Skeletal muscle cell (primary cell): ENCODE measurements around the gene FRMD4A.
"Not testable (repeated sequence)": the region's sequence is repeated elsewhere in the genome, so short reads cannot be mapped to it uniquely, and the experiment has no call there.

Source experiments
- DNase-seq: peaks from one replicate; pipeline ENCODE4 v3.0.0-alpha.2; 2010; ENCODE audit warnings: low read depth
- H3K4me3 ChIP-seq: 2 replicates; pipeline ENCODE4 v1.5.1; 2011; ENCODE audit warnings: low read depth, mild to moderate bottlenecking, control low read depth, low read length, moderate library complexity

Gene FRMD4A

GRCh38 chr10:13950543-13950939 lies 380.2 kb downstream of the FRMD4A start:
- DNase-seq = no peak
- H3K4me3 ChIP-seq = no peak overlapping the region

GRCh38 chr10:13949844-13950542 lies 380.7 kb downstream of the FRMD4A start:
- peak; percentile 92 for DNase-seq
- no peak overlapping the region for H3K4me3 ChIP-seq

DNA sequence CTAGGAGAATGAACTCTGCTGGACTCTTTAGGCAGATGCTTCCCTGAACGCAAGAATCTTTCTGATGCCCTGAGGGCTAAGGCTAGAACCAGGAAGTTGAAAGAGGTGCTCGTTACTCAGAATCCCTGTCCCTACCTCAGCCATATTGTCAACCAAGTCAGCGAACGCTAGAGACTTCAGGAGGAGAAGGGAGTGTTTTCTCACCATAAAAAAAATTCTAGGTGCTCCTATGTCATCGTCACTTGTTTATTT lies 384.6 kb downstream of the FRMD4A start:
- DNase-seq = no peak
- no peak overlapping the region for H3K4me3 ChIP-seq

GRCh38 chr10:13945390-13946208 lies 385.1 kb downstream of the FRMD4A start:
- DNase-seq = no peak
- H3K4me3 ChIP-seq = no peak overlapping the region

GRCh38 chr10:13944823-13945222 lies 385.9 kb downstream of the FRMD4A start:
- no peak for DNase-seq
- no peak overlapping the region for H3K4me3 ChIP-seq

DNA sequence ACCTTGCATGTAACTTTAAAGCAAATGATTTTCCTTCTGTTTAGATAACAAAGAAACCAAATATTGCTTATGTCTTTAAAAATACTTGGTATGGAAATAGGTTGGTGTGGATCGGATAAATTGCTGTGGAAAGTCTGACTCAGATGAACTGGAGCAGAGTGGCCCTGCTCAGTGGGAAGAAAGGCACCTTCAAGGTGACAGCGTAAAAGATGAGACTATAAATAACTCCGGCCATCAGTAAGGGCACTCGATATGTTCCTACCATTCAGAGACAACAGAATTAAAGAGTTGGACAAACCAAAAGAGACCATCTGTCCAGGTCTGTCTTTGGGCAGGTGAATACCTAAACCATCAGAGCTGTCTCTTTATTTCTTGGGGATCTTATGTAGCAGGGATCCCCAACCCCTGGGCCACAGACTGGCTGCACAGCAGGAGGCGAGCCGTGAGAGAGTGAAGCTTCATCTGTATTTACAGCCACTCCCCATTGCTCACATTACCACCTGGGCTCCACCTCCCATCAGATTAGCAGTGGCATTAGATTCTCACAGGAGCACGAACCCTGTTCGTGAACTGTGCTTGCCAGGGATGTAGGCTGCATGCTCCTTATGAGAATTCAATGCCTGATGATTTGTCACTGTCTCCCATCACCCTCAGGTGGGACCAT lies 386.9 kb downstream of the FRMD4A start:
- DNase-seq = no peak

DNA sequence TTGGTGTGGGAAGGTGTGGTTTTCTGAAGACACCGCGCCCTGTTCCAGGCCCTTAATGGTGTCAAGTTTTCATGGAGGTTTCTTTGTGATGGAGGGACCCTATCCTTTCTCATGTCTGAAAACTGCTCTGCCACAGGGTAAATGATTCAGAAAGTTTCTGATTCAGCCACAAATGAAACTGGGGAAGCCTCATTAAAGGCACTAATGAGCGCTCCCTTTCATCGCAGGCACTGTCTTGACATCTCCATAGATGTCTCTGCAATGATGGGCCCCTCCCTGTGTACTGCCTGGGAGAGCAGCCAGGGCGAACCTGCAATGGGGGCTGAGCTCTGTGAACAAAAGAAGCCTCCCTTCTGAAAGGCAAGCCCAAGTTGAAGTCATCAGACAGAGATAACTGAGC lies 388.7 kb downstream of the FRMD4A start:
- DNase-seq = no peak
- no peak overlapping the region for H3K4me3 ChIP-seq

More for the DNA sequence above, 386.9 kb downstream of the FRMD4A start:
- no peak overlapping the region for H3K4me3 ChIP-seq

DNA sequence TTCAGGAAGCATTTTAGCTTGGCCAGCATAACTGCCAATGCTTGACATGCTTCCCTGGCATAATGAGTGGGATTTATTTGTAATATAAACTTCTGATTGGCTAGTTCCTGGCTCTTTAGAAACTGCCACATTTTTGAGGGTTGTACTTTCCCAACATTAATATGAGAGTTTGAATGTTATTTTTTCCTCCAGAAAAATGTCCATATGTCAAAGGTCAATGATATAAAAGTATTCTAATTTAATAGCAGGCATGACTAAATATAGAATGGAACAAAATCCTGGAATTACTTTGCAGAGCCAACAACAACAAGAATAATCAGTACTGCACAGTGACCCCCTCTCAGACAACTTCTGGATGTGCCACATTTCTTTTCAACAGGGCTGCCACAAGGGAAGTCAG lies 391.3 kb downstream of the FRMD4A start:
- no peak for DNase-seq
- no peak overlapping the region for H3K4me3 ChIP-seq

- DNase-seq = no peak
- no peak overlapping the region for H3K4me3 ChIP-seq
These were observed 391.8 kb downstream of the FRMD4A start for GRCh38 chr10:13938950-13939349.

GRCh38 chr10:13936826-13937225 lies 393.9 kb downstream of the FRMD4A start:
- no peak for DNase-seq
- H3K4me3 ChIP-seq = no peak overlapping the region

DNA sequence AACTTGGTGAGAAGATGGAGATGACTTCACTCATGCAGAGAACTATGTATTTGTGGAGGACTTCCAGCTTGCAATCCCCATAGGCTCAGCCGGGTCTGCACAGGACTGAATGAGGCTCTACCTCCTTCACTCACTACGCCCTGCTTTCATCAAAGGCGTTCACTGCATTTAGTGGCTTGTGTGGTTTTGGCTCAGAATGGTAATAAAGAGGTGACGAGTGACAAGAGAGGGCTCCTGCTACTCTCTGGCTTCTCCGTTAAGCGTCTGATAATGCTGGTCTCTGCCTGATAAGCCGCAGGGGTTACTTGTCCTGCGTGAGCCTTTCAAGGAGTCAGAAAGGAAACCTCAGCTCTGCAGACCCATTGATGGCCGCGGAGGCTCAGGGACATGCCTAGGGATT lies 400.6 kb downstream of the FRMD4A start:
- no peak overlapping the region for H3K4me3 ChIP-seq
- no peak for DNase-seq

GRCh38 chr10:13928451-13928850 lies 402.3 kb downstream of the FRMD4A start:
- no peak for DNase-seq
- no peak overlapping the region for H3K4me3 ChIP-seq

DNA sequence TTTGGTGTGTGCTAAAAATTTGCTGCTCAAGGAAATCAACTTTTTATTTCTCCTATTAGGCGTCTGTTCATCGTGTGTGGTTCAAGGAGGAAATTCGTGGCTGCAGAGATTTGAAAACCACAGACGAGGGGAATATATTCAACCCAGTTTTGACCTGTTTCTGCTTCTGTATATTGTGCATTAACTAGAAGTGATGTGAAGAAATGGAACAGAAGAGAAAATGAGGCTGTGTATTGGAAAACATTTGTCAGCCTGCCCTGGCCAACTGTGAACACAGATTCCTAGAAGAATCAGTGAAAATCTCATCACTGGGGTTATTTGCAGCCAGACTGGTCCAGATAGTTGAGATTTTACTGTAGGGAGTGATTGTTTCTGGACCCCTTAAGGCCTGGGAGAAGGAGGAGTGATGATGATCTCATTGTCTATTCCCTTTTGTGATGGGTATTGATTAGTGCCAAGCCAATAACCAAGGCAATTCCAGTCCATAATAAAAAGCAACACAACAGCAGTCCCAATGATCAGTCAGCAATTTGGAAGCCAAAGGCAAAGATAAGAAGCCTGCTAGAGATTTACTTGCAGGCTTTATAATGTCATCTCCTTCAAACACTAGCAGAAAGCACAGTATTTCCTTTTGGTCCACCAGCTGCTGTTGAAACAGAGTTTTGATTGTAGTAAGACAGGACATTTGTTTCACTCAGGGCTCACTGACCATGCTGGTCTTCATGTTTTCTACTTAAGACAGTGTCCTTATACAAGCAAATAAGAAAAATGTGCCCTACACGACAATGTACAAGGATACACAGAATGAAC lies 404.5 kb downstream of the FRMD4A start:
- DNase-seq = no peak

DNA sequence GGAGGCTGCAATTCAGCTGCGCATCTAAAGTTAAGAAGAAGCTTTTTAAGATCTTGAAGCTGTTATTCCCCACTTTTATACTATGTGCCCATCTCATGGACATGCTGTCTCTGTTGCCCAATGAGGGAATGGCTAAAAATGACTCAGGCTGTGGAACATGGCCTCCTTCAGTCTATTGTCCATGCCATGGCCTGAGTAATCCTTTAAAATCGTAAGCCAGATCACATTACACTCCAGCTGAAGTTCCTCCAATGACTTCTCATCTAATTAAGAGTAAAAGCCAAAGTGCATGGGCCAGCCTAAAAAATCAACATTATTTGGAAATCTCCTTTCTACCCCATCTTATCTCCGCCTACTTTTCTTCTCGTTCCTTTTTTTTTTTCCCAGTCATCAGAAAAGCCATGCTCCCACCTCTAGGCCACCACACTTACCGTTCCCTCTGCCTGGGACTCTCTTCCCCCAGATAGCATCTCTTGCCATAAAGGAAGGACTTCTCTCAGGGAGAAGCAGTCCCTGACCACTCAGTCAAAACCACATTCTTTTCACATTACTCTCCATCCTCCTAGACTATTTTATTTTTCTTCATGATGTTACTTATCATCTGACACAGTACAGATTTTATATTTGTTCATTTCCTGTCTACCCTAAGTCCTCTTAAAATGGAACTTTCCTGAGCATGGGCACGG lies 406.5 kb downstream of the FRMD4A start:
- peak; percentile 85 for DNase-seq

More for the DNA sequence above, 404.5 kb downstream of the FRMD4A start:
- H3K4me3 ChIP-seq = no peak overlapping the region

GRCh38 chr10:13922586-13922985 lies 408.1 kb downstream of the FRMD4A start:
- H3K4me3 ChIP-seq = no peak overlapping the region
- DNase-seq = no peak

More for the DNA sequence above, 406.5 kb downstream of the FRMD4A start:
- H3K4me3 ChIP-seq = no peak overlapping the region

DNA sequence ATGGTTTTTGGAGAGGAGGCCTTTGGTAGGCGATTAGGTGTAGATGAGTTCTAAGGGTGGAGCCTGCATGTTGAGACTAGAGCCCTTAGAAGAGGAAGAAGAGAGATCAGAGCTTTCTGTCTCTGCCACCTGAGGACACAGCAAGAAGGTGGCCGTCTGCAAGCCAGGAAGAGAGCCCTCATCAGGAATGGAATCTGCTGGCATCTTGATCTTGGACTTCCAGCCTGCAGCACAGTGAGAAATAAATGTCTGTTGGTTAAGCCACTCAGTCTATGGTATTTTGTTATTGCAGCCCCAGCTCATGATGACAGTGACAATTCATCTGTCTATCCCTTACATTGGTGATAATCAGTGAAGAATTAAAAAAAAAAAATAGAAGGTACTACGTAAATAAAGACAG lies 408.8 kb downstream of the FRMD4A start:
- H3K4me3 ChIP-seq = no peak overlapping the region
- no peak for DNase-seq

- H3K4me3 ChIP-seq, DNase-seq: not testable (repeated sequence)
These were observed 409.6 kb downstream of the FRMD4A start for GRCh38 chr10:13921131-13921530.

- no peak overlapping the region for H3K4me3 ChIP-seq
- no peak for DNase-seq
These were observed 410.3 kb downstream of the FRMD4A start for GRCh38 chr10:13920465-13920864.

DNA sequence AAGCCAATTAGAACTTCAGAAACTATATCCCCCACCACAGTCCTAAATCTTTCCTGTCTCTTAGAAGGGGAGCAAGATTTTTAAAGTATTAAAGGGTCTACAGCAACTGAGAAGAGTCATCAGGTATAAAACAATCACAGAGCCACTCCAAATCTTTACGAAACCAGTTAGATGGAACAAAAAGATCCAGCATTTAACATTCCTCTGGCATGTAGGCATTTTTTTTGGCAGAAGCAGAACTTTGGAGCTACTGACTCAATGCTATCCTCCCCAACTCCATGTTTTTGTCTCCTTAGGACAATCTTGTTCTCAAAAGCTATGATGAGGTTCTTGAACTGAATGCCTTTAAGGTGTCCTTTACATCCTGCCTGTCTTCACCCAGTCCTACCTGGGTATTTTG lies 410.7 kb downstream of the FRMD4A start:
- H3K4me3 ChIP-seq = no peak overlapping the region
- DNase-seq = no peak
